KOPT-K1 (cell line): ENCODE data around the gene IGLL5.

Experiments
- H3K27ac ChIP-seq: fragments of 200-600 bp; sonication (generic); 2 replicates; pipeline ENCODE4 v1.5.1; 2016; ENCODE audit warnings: antibody characterized with exemption, mild to moderate bottlenecking, low read depth, low read length; ENCODE audit not compliant: poor library complexity, severe bottlenecking
- H3K36me3 ChIP-seq: fragments of 200-600 bp; sonication (generic); 2 replicates; pipeline ENCODE4 v1.5.1; 2017; ENCODE audit warnings: antibody characterized with exemption, mild to moderate bottlenecking, low read length, moderate library complexity; ENCODE audit not compliant: insufficient read depth
- H3K9me3 ChIP-seq: fragments of 200-600 bp; sonication (generic); 2 replicates; pipeline ENCODE4 v1.5.1; 2017; ENCODE audit warnings: antibody characterized with exemption, low read length, mild to moderate bottlenecking; ENCODE audit not compliant: insufficient read depth, poor library complexity, severe bottlenecking

IGLL5 gene

GRCh38 chr22:22855617-22856308 lies 31.9 kb upstream of the IGLL5 start:
- H3K36me3 ChIP-seq: no peaks in the 10 kb centered on the region
- H3K27ac ChIP-seq: no peak overlapping the region
- H3K9me3 ChIP-seq: no peaks in the 10 kb centered on the region

DNA sequence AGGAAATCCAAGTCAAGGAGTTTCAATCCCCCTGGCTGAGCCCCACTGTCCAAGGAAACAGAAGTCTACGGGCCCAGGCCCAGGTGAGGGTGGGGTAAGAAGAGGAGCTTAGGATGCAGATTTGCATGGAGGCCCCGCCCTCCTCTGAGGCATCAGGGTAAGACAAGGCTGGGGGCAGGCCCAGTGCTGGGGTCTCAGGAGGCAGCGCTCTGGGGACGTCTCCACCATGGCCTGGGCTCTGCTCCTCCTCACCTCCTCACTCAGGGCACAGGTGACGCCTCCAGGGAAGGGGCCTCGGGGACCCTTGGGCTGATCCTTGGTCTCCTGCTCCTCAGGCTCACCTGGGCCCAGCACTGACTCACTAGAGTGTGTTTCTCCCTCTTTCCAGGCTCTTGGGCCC lies 31.3 kb upstream of the IGLL5 start:
- Histone ChIP-seq H3K27ac (no peak overlapping the region), H3K36me3 (no peaks in the 10 kb centered on the region), H3K9me3 (no peaks in the 10 kb centered on the region)

- Histone ChIP-seq H3K9me3 (no peaks in the 10 kb centered on the region), H3K36me3 (no peaks in the 10 kb centered on the region), H3K27ac (no peak overlapping the region)
Observed at GRCh38 chr22:22856885-22857606, 30.6 kb upstream of the IGLL5 start.

DNA sequence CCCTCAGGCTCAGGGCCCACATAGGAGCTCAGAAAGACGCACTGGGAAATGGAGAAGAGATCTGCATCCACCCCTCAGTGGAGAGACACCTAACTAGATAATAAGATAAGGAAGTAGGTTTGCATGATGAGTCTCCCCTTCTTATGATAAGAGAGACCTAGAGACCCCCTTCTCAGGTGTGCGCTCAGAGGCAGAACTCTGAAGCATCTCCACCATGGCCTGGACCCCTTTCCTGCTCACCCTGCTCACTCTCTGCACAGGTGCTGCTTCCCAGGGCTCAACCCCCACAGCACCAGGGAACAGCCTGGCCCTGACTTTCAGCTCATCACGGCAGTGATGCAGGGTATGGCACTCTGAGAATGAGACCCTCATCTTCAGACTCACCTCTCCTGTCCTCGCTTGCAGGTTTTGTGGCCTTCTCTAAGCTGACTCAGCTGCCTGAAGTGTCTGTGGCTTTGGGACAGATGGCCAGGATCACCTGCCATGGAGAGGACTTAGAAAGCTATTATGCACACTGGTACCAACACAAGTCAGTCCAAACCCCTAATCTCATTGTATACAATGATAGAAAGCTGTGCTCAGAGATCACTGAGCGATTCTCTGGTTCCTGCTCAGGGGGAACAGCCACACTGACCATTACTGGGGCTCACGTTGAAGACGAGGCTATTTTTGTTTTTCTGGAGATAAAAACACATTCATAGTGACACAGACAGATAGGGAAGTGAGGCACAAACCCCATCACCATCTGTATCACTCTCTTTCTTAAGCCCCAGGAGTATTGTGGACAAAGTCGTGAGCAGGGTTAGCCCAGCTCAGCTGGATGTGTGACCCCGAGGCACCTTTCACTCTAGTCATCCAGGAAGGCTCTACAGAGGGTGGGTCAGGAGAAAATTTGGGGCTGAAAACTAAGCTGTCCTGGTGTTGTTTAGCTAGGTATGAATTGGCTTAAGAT lies 29.7 kb upstream of the IGLL5 start:
- no peaks in the 10 kb centered on the region for H3K36me3 ChIP-seq
- no peaks in the 10 kb centered on the region for H3K9me3 ChIP-seq
- H3K27ac ChIP-seq: no peak overlapping the region

- Histone ChIP-seq H3K27ac (no peak overlapping the region), H3K9me3 (no peaks in the 10 kb centered on the region), H3K36me3 (no peaks in the 10 kb centered on the region)
Observed at GRCh38 chr22:22858559-22858937, 29.1 kb upstream of the IGLL5 start.

- no peak overlapping the region for H3K27ac ChIP-seq
- no peaks in the 10 kb centered on the region for H3K36me3 ChIP-seq
- no peaks in the 10 kb centered on the region for H3K9me3 ChIP-seq
Observed at GRCh38 chr22:22863001-22863400, 24.6 kb upstream of the IGLL5 start.

- H3K9me3 ChIP-seq: no peaks in the 10 kb centered on the region
- no peak overlapping the region for H3K27ac ChIP-seq
- no peaks in the 10 kb centered on the region for H3K36me3 ChIP-seq
Observed at GRCh38 chr22:22865311-22866072, 22.1 kb upstream of the IGLL5 start.

GRCh38 chr22:22866381-22867111 lies 21.1 kb upstream of the IGLL5 start:
- H3K36me3 ChIP-seq: no peaks in the 10 kb centered on the region
- H3K27ac ChIP-seq: no peak overlapping the region
- H3K9me3 ChIP-seq: no peaks in the 10 kb centered on the region

DNA sequence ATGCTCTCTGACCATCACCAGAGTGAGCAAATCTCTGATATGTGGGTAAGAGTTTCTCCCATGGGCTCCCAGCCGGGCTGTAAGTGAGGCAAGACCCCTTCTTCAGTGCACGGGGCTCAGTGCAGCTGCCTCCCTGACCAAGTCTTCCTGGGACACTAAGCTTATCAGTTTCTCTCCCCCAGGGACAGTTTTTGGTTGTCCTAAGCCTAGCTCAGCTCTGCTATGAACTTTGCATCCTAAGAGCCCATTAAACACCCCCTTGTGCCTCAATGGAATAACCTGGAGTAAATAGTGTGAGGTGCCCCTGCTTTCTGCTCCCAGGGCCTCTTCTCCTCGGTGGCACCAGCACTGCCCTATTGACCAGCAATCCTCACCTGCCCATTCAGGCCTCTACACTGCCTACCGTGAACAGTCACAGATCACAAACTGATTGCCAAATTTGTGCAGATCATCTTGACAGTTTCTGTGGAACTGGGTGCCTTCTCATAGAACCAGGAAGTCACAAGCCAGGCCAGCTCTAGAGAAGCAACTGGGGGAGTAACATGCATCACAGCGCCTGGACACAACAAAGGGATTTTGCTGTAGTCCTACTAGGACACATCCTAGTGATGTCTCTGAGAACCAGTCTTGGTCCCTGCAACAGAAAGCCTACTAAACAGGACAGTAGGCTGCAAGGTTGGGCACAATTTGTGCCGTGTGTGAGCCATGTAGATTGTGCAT lies 19.5 kb upstream of the IGLL5 start:
- Histone ChIP-seq H3K9me3 (no peaks in the 10 kb centered on the region), H3K27ac (no peak overlapping the region), H3K36me3 (no peaks in the 10 kb centered on the region)

- Histone ChIP-seq H3K27ac (no peak overlapping the region), H3K9me3 (no peaks in the 10 kb centered on the region), H3K36me3 (no peaks in the 10 kb centered on the region)
Observed at GRCh38 chr22:22870577-22871404, 16.8 kb upstream of the IGLL5 start.

- Histone ChIP-seq H3K9me3 (no peaks in the 10 kb centered on the region), H3K36me3 (no peaks in the 10 kb centered on the region), H3K27ac (no peak overlapping the region)
Observed at GRCh38 chr22:22871536-22872278, 15.9 kb upstream of the IGLL5 start.
